IMR-90 (cell line): ENCODE results near the gene SNRPA1. TPM values are rescaled to one million over a fixed set of nuclear protein-coding genes. Genes with fewer than 3 reads are reported as not detected.
A peak's percentile ranks its signal among the peaks of the same experiment; 100 is the strongest.

ENCODE experiments used
- ATAC-seq: fragments of 200-7000 bp; cut with Tn5 transposase; 2 replicates; pipeline ENCODE4 v1.9.1; 2020; ENCODE audit warnings: low read depth, mild to moderate bottlenecking, moderate library complexity
- BruUV-seq: library from RNA; stranded (reverse); fragments of 400-500 nt; replicated peaks from 2 replicates; lab custom pipeline; 2021; lab: Mats Ljungman, UMichigan
- CTCF ChIA-PET: fragments of 300-600 bp; formaldehyde crosslinking; extraction: SDS; loops from one replicate; lab custom pipeline; 2021; ENCODE audit warnings: antibody characterized with exemption; lab: Yijun Ruan, JAX
- POLR2A ChIA-PET: fragments of 300-600 bp; sonication (Branson Sonifier 250); formaldehyde crosslinking; loops from one replicate; lab custom pipeline; 2022; ENCODE audit warnings: antibody characterized with exemption; ENCODE audit not compliant: unreplicated experiment; lab: Charles Lee
- DNase-seq: peaks from one replicate; pipeline ENCODE4 v3.0.0; 2013
- H2AFZ ChIP-seq: replicated peaks from 2 replicates; pipeline ENCODE3; 2013; ENCODE audit warnings: low read length, mild to moderate bottlenecking; ENCODE audit not compliant: poor library complexity
- H2AK5ac ChIP-seq: 2 replicates; pipeline ENCODE4 v1.6.1; 2013; ENCODE audit warnings: low read depth, low read length, inconsistent platforms
- H2AK9ac ChIP-seq: replicated peaks from 2 replicates; pipeline ENCODE3; 2013; ENCODE audit warnings: mild to moderate bottlenecking, low read depth, low read length, moderate library complexity; ENCODE audit not compliant: poor library complexity
- H2BK120ac ChIP-seq: 2 replicates; pipeline ENCODE4 v1.6.1; 2013; ENCODE audit warnings: low read depth, low read length, inconsistent platforms
- H2BK15ac ChIP-seq: 3 replicates; pipeline ENCODE4 v1.6.1; 2013; ENCODE audit warnings: low read depth, low read length, inconsistent platforms
- H2BK20ac ChIP-seq: 2 replicates; pipeline ENCODE4 v1.6.1; 2013; ENCODE audit warnings: low read depth, mild to moderate bottlenecking, inconsistent platforms, low read length, moderate library complexity
- H2BK5ac ChIP-seq: 2 replicates; pipeline ENCODE4 v1.6.1; 2013; ENCODE audit warnings: mild to moderate bottlenecking, low read depth, low read length, inconsistent platforms; ENCODE audit not compliant: poor library complexity, severe bottlenecking
- H3K14ac ChIP-seq: replicated peaks from 2 replicates; pipeline ENCODE4 v1.6.1; 2013; ENCODE audit warnings: low read depth, low read length, inconsistent platforms
- H3K18ac ChIP-seq: 2 replicates; pipeline ENCODE4 v1.6.1; 2013; ENCODE audit warnings: low read depth, low read length, control low read depth
- H3K23ac ChIP-seq: 2 replicates; pipeline ENCODE4 v1.6.1; 2013; ENCODE audit warnings: low read depth, low read length, inconsistent platforms
- H3K27ac ChIP-seq: 2 replicates; pipeline ENCODE4 v1.5.1; 2013; ENCODE audit warnings: mild to moderate bottlenecking, control low read depth, low read length; ENCODE audit not compliant: insufficient read depth
- H3K27me3 ChIP-seq: 2 replicates; pipeline ENCODE4 v1.6.1; 2013; ENCODE audit warnings: low read length; ENCODE audit not compliant: control insufficient read depth, insufficient read depth
- H3K36me3 ChIP-seq: 2 replicates; pipeline ENCODE4 v1.6.1; 2013; ENCODE audit warnings: low read length, mixed read lengths; ENCODE audit not compliant: control insufficient read depth, insufficient read depth
- H3K4ac ChIP-seq: 2 replicates; pipeline ENCODE4 v1.6.1; 2013; ENCODE audit warnings: low read depth, low read length, inconsistent platforms
- H3K4me1 ChIP-seq: 2 replicates; pipeline ENCODE4 v1.6.1; 2013; ENCODE audit warnings: low read length, mixed read lengths; ENCODE audit not compliant: control insufficient read depth, insufficient read depth
- H3K4me2 ChIP-seq: 2 replicates; pipeline ENCODE4 v1.6.1; 2013; ENCODE audit warnings: low read depth, mild to moderate bottlenecking, control low read depth, low read length, moderate library complexity
- H3K4me3 ChIP-seq: 2 replicates; pipeline ENCODE4 v1.5.1; 2013; ENCODE audit warnings: low read depth, mild to moderate bottlenecking, control low read depth, low read length, moderate library complexity; ENCODE audit not compliant: insufficient read depth
- H3K56ac ChIP-seq: 2 replicates; pipeline ENCODE4 v1.6.1; 2013; ENCODE audit warnings: low read length, inconsistent platforms; ENCODE audit not compliant: insufficient read depth; ENCODE audit errors: extremely low read depth
- H3K79me1 ChIP-seq, 2 experiments: 2 replicates each; pipeline ENCODE4 v1.6.1; 2013; ENCODE audit warnings: low read length in 2 of 2, inconsistent platforms in 1 of 2, low read depth in 1 of 2
- H3K9ac ChIP-seq: 2 replicates; pipeline ENCODE4 v1.6.1; 2013; ENCODE audit warnings: low read depth, low read length, control low read depth
- H3K9me1 ChIP-seq: 2 replicates; pipeline ENCODE4 v1.6.1; 2013; ENCODE audit warnings: low read length, inconsistent platforms; ENCODE audit not compliant: insufficient read depth
- H3K9me3 ChIP-seq: 2 replicates; pipeline ENCODE4 v1.6.1; 2013; ENCODE audit warnings: low read length; ENCODE audit not compliant: control insufficient read depth, insufficient read depth
- H4K20me1 ChIP-seq: 2 replicates; pipeline ENCODE4 v1.6.1; 2013; ENCODE audit warnings: low read length, inconsistent platforms; ENCODE audit not compliant: insufficient read depth
- H4K5ac ChIP-seq: 2 replicates; pipeline ENCODE4 v1.6.1; 2013; ENCODE audit warnings: mild to moderate bottlenecking, low read depth, low read length, control low read depth
- H4K8ac ChIP-seq, 2 experiments: 2 replicates each; pipeline ENCODE4 v1.6.1; 2013; ENCODE audit warnings: low read depth in 2 of 2, low read length in 2 of 2, control low read depth in 1 of 2, inconsistent platforms in 1 of 2
- H4K91ac ChIP-seq: 2 replicates; pipeline ENCODE4 v1.6.1; 2013; ENCODE audit warnings: low read depth, low read length, inconsistent platforms; ENCODE audit not compliant: insufficient read depth
- CEBPB ChIP-seq: IDR thresholded peaks from 2 replicates; pipeline ENCODE4 v1.6.1; 2012; ENCODE audit warnings: low read depth, low read length, improper control_type of control experiment
- RFX5 ChIP-seq: IDR thresholded peaks from 2 replicates; pipeline ENCODE4 v1.8.0; 2012; ENCODE audit warnings: low read depth, mild to moderate bottlenecking, low read length, moderate library complexity
- WGBS, 2 experiments: methylation state at CpG; one replicate each; pipeline versions ENCODE4 v1.1.5 to v1.1.7; 2013; ENCODE audit warnings: missing lambda C conversion rate in 2 of 2; ENCODE audit not compliant: insufficient read length in 1 of 2; ENCODE audit errors: extremely low coverage in 2 of 2; 5-methylcytosine and 5-hydroxymethylcytosine counted together
- dilution Hi-C: fragments of 300-500 bp; cut with HindIII; formaldehyde crosslinking; loops from one replicate; pipeline ENCODE4 v1.14.3; 2018; ENCODE audit warnings: low sequenced_read_pairs; ENCODE audit not compliant: unreplicated experiment
- in situ Hi-C: fragments of 300-500 bp; cut with MboI; formaldehyde crosslinking; loops from 3 replicates; pipeline ENCODE4 v1.14.3; 2019; ENCODE audit warnings: low sequenced_read_pairs, inconsistent platforms, mixed read lengths
- intact Hi-C: fragments of 100-400 bp; cut with micrococcal nuclease; formaldehyde crosslinking; loops from 2 replicates; pipeline ENCODE4 v1.10.0; 2022
- polyA plus RNA-seq, 3 experiments: library from polyadenylated mRNA; depleted of rRNA; stranded (reverse); fragments of >200 nt; gene quantifications; 2 replicates each; pipeline ENCODE4 v1.2.3, GENCODE V29; 2012; ENCODE audit warnings: low replicate concordance in 1 of 3
- total RNA-seq: library from RNA; depleted of rRNA; stranded (reverse); fragments of >200 nt; gene quantifications from 2 replicates; pipeline ENCODE4 v1.2.3, GENCODE V29; 2012
- TF ChIP-seq, protein P1 (sequence below): fragments of 150-350 bp; IDR thresholded peaks from 2 replicates; pipeline ENCODE4 v1.6.1; 2016; ENCODE audit warnings: low read depth, mild to moderate bottlenecking, low read length, moderate library complexity, borderline replicate concordance

SNRPA1 gene
- total and polyA plus RNA-seq, 2 of the 4 experiments (the other 2 are of a cell fraction): 37.1 to 79.9 TPM

DNA sequence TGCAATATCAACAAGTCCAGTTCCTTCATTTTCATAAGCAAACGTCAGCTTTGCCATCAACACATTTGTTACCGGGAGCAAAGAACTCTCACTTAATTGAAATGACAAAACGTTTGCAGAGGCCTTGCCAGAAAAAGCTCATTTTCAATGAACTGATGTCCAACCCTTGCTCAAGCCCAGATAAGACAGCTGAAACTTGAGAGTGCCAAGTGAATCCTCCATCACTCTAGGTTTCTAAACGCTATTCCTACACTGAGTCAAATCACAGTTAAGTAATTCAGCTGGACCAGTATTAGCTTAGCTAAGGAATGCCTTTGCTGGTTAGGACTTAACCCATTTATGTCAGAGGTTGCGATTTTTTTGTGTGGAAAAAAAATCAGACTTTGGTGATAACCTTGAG is 54.7 kb downstream of the SNRPA1 start:
- intact Hi-C loops: loop anchor here (5.0 kb wide), 1 partner anchor 33 kb away; no protein-coding TSS in a partner anchor
- no peak overlapping the region for H4K5ac ChIP-seq
- whole genome bisulfite sequencing, 2 experiments: no CpG with 5 or more reads among the region's 5 CpGs
- no peak overlapping the region for H3K14ac ChIP-seq
- H4K91ac ChIP-seq: no peak overlapping the region
- no peak overlapping the region for H3K27ac ChIP-seq
- POLR2A ChIA-PET: no interaction called here
- H3K23ac ChIP-seq: peak overlapping the region; percentile 79
- no peak overlapping the region for H3K56ac ChIP-seq
- no peak overlapping the region for H2AK5ac ChIP-seq
- H3K4me3 ChIP-seq: no peak overlapping the region
- H3K4me2 ChIP-seq: peak overlapping the region; percentile 8; the same call in 1 of the 2 replicates
- peaks cover 42% of the 10 kb centered on the region for H3K9me1 ChIP-seq
- DNase-seq (peak; percentile 81), ATAC-seq (peak; percentile 81)
- H3K79me1 ChIP-seq: peaks cover 4 to 71% of the 10 kb centered on the region in 2 experiments; a peak in 2 of 4 replicates
- CTCF ChIA-PET: interaction anchor here (0.9 to 1.2 kb wide), 3 partner anchors 9 to 24 kb away, joined by 4 read pairs; no protein-coding TSS in a partner anchor
- H2AFZ ChIP-seq: no peak overlapping the region
- peaks cover 12% of the 10 kb centered on the region for H3K36me3 ChIP-seq
- H3K9me3 ChIP-seq: no peaks in the 10 kb centered on the region
- no TSS peak for BruUV-seq
- H3K18ac ChIP-seq: no peak overlapping the region
- peaks cover 33% of the 10 kb centered on the region for H3K4me1 ChIP-seq
- H4K8ac ChIP-seq: 0 out of 4 replicates have a peak overlapping the region, but pooled peaks of 1 of the 2 experiments have one; percentile 30
- dilution Hi-C loops: no loop called here
- peaks cover 99% of the 10 kb centered on the region for H4K20me1 ChIP-seq
- no peak overlapping the region for H3K9ac ChIP-seq
- peak overlapping the region; percentile 14 for H2BK5ac ChIP-seq
- H2BK120ac ChIP-seq: no peak overlapping the region
- TF ChIP-seq, protein P1, sequence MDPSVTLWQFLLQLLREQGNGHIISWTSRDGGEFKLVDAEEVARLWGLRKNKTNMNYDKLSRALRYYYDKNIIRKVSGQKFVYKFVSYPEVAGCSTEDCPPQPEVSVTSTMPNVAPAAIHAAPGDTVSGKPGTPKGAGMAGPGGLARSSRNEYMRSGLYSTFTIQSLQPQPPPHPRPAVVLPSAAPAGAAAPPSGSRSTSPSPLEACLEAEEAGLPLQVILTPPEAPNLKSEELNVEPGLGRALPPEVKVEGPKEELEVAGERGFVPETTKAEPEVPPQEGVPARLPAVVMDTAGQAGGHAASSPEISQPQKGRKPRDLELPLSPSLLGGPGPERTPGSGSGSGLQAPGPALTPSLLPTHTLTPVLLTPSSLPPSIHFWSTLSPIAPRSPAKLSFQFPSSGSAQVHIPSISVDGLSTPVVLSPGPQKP: no peak
- peak; percentile 39; the same call in 1 of the 2 replicates for TF ChIP-seq CEBPB
- no peak for TF ChIP-seq RFX5
- no peak overlapping the region for H2BK20ac ChIP-seq
- no peak overlapping the region for H2BK15ac ChIP-seq
- in situ Hi-C loops: no loop called here
- H2AK9ac ChIP-seq: no peak overlapping the region
- H3K27me3 ChIP-seq: no peaks in the 10 kb centered on the region
- no peak overlapping the region for H3K4ac ChIP-seq
